GM12874 (cell line): Measurements from ENCODE around the gene EIF2B1.

Experiments used
- TF ChIP-seq, protein P1 (sequence below): IDR thresholded peaks from 2 replicates; pipeline ENCODE4 v1.5.1; 2011; ENCODE audit warnings: low read depth, mild to moderate bottlenecking, control low read depth, low read length, moderate library complexity; ENCODE audit not compliant: insufficient read depth

Gene EIF2B1

DNA sequence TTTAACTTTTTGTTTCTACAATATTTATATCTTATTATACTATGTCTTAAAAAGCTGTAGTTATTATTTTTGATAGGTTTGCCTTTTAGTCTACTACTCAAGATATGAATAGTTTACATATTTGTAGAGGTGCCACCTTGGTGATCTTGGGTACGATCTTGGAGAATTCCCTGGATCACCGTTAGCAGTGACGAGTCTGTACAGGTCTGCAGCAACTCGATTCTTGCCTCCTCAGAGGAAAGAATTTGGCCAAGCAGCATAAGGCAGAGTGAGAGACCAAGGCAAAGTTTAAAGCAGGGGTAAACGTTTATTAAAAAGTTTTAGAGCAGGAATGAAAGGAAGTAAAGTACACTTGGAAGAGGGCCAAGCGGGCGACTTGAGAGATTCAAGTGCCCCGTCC, 34.3 kb upstream of the EIF2B1 start:
- TF ChIP-seq, protein P1, sequence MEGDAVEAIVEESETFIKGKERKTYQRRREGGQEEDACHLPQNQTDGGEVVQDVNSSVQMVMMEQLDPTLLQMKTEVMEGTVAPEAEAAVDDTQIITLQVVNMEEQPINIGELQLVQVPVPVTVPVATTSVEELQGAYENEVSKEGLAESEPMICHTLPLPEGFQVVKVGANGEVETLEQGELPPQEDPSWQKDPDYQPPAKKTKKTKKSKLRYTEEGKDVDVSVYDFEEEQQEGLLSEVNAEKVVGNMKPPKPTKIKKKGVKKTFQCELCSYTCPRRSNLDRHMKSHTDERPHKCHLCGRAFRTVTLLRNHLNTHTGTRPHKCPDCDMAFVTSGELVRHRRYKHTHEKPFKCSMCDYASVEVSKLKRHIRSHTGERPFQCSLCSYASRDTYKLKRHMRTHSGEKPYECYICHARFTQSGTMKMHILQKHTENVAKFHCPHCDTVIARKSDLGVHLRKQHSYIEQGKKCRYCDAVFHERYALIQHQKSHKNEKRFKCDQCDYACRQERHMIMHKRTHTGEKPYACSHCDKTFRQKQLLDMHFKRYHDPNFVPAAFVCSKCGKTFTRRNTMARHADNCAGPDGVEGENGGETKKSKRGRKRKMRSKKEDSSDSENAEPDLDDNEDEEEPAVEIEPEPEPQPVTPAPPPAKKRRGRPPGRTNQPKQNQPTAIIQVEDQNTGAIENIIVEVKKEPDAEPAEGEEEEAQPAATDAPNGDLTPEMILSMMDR, result no peak

DNA sequence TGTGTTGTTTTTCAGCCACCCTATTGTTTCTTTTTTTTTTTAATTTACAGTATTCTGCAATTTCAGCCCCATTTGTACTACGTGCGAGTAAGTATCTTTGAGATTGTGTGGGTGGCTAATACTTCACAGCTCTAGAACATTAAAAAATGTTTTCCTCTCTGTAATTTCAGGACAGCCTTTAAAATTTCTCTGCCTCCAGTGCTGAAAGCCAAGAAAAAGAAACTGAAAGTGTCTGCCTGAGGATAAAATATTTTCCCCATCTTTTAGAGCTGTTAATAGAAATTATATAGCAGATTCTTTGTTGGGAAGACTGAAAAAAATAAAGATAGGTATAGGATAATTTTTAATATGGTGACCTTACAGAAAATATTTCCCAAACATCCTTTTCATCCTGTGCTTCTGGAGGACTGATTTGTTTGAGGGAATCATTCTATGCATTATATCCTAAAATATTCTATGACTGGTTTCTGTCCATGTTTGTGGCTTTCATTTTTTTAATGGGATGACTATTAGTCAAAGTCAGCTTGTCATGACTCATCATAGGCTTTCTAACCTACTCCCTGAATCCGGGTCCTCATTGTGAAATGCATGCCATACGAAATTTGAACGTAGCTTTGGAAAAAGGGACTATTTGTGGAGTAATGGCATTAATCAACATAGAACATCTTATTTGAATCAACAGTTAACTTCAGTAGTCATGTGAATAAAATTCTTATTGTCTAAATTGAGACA, 26.7 kb upstream of the EIF2B1 start:
- TF ChIP-seq, protein P1, result no peak

DNA sequence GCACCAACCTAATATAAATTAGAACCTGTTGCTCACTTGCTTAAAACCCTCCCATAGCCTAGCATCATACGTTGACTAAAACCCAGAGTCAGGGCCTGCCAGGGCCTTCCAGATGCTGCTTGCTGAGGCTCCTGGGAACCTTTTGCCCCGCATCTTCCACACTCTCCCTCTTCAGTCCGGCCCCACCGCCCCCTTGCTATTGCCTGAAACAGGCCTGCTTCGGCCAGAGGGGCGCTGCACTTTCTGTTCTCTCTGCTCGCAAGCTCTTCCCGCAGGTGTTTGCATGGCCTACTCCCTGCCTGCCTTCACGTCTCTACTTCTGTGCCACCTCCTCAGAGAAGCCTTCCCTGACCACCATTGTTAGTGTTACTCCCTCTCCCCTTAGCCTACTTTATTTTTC, 23.7 kb upstream of the EIF2B1 start:
- TF ChIP-seq, protein P1, result no peak

DNA sequence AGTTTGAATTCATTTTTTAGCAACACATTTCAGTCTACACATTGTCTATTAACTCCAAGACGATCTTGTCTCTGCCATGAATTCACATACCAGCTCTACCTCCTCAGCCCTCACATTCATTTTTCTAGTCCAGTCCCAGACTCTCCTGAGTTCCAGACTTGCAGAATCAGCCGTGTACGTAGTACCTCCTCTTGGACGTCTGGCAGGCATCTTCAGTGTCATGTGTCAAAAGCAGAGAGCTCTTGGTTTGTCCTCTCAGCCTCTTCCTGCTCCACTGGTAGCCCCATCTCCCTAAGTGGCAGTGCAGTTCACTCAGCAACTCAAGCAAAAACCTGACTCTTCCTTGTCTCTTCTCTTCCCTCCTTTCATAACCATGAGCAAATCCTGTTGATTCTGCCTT, 22.9 kb upstream of the EIF2B1 start:
- TF ChIP-seq, protein P1, result no peak

DNA sequence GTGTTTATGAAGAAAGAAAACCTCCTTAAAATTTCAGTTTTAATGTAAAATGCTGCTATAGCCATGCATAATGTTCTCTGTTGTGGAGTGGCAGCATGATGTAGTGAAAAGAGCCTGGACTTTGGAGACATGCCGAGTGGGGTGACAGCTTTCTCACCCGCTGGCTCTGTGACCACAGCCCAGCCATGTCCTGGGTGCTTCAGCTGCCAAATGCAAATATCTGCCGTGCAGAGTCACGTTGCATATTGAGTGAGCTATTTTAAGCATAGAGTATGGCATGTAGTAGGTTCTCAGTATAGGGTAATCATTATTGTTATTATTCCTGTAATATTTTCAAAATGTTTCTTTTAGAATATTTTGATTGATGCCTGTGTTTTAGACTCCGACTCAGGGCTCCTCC, 21.9 kb upstream of the EIF2B1 start:
- TF ChIP-seq, protein P1, result no peak

DNA sequence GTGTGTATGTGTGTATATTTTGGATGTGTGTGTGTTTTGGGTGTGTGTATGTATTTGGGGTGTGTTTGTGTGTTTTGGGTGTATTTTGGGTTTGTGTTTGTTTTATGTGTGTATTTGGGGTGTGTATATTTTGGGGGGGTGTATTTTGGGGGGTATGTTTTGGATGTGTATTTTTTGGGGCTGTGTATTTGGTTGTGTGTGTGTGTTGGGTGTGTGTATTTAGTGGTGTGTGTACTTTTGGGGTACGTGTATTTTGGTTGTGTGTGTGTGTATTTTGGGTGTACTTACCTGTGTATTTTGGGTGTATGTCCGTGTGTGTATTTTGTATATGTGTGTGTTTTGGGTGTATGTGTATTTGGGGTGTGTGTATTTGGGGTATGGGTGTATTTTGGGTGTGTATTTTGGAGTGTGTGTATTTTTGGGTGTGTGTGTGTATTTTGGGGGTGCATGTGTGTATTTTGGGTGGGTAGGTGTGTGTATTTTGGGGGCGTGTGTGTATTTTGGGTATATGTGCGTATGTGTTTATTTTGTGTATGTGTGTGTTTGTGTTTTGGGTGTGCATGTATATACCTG, 20.7 kb upstream of the EIF2B1 start:
- TF ChIP-seq, protein P1, result no peak

DNA sequence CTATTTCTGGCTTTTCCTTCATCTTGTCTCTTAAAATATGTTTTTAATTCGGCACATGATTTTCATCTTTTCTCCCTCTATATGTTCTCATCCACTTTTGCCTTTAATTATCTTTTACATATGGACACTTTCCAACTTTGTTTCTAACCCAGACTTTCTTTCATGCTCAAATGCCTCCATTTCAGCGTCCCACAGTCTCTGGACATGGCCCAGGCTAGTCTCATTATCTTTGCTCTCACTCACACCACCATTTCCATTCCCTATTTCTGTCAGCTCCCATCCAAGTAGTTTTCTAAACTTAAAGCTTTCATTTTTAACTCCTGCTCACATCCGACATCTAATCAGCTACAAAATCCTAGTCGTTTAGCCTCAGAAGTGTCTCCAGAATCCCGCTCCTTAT, 14.9 kb upstream of the EIF2B1 start:
- TF ChIP-seq, protein P1, result no peak
